ENCODE measurements around the gene TMEM253.

Gene TMEM253

DNA sequence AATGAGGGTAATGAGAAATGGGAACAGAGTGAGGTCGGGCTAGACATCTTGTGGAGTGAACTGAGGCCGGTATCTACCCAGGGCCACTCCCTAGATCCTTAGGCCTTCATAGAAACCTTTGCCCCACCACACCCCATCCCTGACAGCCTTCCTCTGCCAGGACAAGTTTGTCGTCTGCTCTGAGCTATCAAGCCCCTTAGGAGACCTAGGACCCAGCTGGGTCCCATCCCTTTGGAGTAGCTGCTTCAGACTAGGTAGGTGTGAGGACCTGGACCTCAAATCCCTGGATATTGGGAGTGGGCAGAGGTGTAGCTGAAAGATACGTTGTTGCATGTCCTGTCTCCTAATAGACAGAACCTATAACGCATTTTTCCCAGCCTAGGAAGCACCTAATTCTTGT, at the start of gene TMEM253:
Gene TMEM253, plus strand, starts transcription at position 136 of the 400 bp plus-strand sequence. CDS start 278 bp downstream, outside the sequence.
- DNase-seq (ENCODE audit: low spot score), result no peak

DNA sequence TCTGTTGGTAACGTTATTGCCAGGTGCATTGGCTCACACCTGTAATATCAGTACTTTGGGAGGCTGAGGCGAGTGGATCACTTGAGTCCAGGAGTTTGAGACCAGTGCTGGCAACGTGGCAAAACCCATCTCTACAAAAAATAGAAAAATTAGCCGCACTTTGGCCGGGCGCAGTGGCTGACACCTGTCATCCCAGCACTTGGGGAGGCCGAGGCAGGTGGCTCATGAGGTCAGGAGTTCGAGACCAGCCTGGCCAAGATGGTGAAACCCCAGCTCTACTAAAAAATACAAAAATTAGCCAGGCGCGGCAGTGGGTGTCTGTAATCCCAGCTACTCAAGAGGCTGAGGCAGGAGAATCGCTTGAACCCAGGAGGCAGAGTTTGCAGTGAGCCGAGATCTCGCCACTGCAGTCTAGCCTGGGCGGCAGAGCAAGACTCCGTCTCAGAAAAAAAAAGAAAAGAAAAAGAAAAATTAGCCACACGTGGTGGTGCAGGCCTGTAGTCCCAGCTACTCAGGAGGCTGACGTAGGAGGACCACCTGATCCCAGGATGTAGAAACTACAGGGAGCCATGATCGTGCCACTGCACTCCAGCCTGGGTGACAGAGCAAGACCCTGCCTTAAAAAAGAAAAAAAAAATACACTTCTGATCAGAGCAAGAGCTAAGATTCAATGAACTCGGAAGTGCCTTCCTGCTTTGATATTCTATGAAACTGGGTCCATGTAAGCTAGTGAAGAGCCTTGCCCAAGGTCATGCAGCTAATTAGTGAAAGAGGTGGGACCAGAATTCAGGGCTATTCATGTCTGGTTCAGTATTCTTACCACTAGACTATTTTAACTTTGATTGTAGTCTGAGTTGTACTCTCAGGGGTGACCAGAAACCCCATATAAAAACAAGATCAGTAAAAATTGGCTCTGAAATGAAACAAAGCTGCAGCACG, 47.4 kb upstream of the TMEM253 start:
- DNase-seq (ENCODE audit: low spot score), result no peak

DNA sequence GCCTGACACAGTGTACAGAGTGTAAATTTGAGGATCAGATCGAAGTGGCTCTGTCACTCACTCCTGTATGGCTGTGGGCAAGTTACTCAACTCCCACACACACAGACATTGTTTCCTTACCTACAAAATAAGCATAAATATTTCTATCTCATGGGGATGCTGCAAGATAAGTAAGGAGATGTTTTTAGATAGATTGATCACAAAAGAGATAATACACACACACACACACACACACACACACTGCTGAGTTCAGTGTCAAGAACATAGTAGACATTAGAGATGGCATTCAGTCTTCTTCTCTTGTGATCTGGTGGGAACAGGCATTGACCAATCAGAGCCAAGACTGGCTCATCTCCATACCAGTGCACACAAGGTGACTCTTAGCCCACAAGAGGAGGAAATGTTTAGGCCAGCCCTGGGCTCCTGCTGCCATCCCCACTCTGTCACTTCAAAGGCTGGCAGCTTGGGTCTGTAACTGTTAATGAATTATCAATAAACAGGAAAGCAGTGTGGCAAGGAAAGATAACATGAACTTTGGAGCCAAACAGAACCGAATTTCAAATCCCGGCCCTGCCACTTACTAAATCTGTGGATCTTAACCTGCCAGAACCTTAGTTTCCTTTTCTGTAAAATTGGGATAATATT, 46.6 kb upstream of the TMEM253 start:
- no peak for DNase-seq (ENCODE audit: low spot score)

DNA sequence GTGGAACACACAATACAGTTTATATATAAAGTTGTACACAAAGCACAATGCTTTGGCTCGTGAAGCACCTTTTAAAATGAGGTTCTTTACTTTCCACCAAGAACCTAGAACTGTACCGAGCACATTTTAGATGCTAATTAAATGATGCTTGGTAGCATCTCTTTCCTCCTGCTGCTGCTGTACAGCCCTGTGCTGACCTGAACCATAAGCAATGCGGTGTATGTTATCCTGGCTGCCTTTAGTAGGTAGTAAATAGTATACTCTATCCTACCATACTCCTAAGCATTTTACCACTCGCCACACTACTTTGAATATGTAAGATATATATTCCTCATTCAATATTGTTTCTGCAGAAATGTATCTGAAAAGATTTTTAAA, 46.1 kb upstream of the TMEM253 start:
- no peak for DNase-seq (ENCODE audit: low spot score)

DNA sequence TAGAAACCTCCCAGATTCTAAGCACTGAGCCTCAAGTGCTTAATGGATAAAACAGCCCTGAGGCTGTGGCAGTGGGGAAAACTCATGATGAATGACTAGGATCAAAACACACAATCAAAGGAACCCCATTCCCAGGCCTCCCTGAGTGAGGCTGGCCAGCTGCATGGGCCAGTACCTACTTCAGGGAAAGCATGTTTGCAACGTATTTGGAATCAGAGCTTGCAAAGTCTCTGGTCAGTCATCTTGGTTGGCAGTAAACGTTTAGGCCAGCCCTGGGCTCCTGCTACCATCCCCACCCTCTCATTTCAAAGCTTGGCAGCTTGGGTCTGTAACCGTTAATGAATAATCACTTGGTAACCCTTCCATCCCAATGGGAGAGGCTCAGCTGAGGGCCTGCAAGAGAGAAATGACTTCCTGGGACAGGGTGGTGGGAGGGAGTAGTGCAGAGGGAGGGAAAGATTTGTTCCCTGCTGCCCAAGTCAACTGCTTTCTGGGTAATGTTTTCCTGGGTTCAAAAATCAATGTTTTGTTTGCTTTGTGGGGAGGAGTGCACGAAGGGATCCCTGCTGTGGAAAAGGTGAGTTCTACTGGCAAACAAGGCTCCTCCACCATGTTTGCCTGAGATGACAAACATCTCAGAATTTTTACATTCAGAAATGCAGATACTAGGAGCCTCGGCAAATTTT, 45.3 kb upstream of the TMEM253 start:
- DNase-seq (ENCODE audit: low spot score), result no peak

DNA sequence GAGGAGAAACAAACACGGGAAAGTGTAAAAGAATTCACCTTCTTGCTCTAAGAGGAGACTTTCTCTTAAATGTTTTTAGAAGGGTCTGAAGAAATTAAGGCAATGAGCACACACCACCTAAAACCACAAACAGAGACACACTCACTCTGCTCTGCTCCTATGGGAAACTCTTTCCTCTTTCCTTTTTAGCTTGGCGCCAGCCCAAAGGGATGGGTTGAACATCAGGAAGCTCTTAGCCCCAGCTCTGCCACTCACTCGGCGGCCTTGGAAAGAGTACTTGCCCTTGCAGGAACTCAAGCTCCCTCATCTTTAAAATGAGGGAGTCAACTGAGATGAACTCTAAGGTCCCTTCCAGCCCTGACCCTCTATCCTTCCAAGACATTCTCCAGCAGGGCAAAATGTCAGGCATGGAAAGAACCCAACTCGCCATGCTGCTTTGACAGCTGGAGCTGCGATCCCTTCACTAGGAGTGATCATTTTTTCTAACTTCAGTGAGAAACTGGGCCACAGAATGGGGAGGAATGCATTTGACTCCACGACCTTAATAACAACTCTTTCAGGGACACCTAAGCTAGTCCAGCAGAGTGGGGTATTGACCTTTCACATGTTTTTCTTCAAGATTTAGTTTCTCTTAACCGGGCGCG, 44.2 kb upstream of the TMEM253 start:
- no peak for DNase-seq (ENCODE audit: low spot score)

DNA sequence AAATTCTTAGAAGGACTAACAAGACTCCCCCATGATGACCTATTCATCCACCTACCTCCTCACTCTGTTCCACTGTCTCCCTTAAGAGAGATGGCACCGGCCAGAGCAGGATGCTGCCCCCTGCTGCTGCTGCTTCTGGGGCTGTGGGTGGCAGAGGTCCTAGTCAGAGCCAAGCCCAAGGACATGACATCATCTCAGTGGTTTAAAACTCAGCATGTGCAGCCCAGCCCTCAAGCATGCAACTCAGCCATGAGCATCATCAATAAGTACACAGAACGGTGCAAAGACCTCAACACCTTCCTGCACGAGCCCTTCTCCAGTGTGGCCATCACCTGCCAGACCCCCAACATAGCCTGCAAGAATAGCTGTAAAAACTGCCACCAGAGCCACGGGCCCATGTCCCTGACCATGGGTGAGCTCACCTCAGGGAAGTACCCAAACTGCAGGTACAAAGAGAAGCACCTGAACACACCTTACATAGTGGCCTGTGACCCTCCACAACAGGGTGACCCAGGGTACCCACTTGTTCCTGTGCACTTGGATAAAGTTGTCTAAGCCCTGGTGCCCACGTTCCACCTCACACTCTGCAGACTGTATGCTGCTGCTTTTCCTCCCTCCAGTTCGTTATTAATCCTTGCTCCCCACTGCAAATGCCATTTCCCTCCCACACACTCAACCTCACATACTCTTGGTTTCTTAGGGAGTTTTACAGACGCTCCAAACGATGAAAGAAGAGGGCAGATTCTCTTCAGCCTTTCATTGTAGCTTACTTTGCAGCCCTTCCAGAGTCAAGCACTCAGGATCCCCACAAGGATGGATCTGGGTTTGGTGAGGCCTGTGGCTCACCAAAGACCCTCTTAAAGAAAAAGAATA, 42.8 kb upstream of the TMEM253 start, which contains the start of gene RNASE8:
Gene RNASE8, plus strand, starts transcription at position 20 of the 873 bp plus-strand sequence. Its CDS starts 71 bp downstream, at position 91.
- no peak for DNase-seq (ENCODE audit: low spot score)

DNA sequence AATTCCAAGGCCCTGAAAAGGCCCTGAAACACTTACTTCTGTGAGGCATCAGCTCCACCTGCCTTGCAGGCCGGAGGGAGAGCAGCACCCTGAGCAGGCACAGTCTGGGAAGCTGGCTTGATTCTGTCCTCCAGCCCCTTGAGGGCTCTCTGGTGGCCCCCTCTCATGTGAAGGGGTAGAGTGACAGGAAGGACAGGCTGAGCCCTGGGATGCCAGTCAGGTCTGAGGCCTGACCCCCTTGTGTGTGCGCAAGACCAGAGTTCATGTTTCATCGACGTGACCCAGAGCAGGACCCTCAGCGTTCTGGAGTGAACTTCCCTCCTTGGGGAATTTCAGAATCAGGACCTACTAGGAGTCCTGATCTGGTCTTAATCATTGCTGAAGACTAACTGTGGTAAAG, 42.0 kb upstream of the TMEM253 start:
- no peak for DNase-seq (ENCODE audit: low spot score)

DNA sequence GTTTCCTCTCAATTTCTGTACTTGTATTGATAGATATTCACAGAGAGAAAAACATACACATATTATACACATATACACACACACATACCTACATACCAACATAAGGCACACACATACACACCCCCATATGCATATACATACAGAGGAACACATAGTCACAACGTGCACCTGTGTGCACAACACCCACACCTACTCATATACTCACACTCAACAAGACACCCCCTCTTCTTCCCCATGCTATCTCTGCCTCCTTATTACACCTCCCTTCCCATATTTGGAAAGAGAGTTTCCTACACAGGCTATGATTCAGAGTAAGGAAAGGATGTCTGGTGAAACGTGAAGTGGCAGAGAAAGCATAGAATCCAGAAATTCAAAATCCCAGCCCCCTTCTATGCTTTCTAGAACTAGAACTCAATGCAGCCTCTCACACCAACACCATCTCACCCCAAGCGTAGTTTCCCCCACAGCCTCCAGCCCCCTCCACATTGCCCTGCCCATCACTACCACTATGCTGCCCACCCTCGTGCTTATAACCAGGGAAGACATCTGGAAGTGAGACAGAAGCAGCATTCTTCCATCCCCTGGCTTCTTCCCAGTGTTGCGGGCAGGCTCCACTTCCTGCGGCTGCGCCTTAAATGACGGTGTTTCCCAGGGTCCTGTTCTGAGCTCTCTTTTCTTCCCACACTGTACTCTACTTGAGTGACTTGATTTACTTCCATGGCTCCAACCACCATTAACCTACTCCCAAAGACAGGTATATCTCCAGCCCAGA, 40.8 kb upstream of the TMEM253 start:
- DNase-seq (ENCODE audit: low spot score), result no peak

DNA sequence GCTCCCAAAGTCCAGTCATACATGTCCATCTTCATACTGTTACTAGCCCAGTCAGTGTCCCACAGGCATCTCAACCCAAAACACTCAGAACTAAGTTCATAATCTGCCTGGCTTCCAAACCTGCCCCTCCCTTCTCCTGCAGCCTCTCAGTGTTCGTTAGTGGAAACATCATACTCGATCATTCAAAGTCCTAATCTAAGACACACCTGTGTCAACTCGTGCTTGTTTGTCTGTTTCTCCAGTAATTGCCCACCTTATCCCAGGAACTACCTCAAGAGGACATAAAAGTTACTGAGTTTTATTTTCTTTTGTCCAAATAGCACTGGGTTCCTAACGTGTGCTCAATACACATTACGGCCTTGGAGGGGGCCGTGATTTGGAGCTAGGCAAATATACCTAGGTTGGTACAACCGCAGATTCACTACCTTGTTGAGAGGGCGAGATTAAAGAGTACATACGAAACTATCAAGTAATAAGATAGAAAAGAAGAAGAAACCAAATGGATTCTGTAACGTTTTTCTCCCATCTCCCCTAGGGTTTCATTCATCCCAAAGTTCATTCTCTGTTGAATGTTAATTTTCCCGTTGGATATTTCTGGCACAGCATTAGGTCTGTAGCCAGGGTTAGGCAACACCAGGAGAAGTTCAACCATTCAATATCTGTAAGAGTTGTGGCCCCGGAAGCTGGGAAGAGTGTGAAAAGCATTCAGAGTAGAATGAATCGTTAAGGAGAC, 40.1 kb upstream of the TMEM253 start:
- DNase-seq (ENCODE audit: low spot score), result no peak

DNA sequence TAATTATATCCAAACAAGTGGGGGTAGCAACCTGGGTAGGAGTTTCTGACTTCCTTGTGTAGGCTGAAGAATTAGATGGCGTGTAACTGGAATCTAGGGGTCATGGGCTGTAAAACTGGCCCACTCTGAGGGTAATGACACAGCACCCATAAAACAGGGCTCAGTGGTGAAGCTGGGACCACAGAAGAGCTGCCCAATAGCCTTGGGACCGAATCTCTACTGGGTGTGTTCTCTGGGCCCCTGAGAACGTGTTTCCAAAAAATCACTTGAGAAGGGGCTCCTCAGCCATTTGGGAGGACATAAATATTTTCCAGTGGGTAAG, 39.6 kb upstream of the TMEM253 start:
- no peak for DNase-seq (ENCODE audit: low spot score)

DNA sequence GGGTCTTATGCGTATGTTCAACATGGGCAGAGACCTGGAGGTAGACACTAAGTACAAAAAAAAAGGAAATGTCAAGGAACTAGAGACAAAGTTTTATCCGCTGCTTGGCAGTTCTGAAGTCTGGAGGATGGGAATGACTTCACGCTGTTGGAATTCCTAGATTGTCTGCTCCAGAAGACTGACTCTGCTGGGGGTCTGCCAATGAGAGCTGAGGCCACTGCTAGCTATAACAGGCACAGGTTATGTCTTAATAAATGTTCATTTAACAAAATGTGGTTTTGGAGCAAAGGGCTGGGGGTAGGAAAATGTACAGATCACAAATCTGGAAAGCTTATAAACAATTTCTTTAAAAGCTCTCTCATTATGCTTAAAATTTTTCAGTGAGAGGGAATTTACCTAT, 37.4 kb upstream of the TMEM253 start:
- no peak for DNase-seq (ENCODE audit: low spot score)

DNA sequence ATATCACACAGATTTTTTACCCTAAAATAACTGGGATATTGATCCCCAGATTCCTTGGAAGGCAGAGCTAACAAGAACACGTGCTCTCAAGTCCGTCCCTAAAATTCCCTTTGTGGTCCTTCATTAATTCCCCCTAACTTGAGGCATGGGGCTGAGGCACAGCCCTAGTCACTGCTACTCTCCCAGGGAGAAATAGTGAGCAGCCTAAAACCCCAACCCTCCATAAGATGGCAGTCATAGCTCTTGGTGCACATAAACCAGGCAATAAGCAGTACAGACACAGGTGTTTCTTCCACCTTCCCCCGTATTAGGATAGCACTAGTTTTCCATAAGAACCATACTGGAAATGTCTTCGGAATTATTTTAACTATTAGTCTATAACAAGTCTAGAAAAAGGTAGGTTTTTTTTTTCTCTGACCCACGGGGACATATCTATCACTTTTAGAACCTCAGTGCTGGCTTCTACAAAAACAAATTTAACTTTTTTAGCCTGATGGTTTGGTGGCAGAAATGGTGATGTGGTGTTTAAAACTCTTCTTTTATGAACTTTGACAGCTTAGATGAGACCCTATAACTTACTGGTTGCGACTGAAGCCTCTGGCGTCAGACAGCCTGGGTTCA, 33.9 kb upstream of the TMEM253 start:
- DNase-seq (ENCODE audit: low spot score), result peak; percentile 35

DNA sequence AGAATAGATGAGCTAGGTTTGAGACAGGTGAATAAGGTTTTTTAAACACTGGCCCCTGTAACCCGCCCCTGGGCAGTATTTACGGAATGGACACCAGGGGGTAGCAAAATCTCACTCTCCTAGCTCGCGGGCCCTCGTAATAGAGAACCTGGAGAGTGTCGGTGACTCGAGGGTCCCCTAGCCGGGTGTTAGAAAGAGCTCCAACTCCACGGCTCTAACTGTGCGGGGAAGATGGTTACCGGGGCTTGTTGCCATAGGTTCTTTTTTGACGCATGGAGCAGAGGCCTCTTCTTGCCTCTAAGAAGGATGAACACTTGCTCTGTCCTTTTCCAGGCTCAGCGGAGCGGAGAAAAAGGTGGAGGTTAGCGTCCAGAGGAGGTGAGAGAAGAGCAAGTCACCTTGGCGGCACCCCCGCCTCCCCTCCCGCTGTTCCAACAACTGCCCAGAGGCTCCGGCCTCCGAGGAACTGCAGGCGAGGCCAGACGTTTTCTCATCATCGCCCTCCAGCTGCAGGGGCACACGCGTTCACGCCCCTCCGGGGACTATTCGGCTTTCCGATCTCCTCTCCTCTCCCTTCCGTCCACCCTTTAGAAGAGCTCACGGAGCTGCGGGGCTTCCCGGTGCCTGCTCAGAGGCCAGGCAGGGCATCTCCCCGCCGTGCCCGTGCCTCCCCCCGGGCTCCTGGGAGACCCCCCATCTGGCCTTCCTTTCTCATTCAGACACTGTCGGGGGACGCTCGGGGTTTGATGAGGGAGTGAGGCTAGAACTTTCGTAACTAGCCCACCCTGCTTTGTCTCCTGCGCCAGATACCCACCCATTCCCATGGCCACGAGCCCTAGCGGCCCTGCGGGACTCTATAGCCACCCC, 32.1 kb upstream of the TMEM253 start:
- DNase-seq (ENCODE audit: low spot score), result peak; percentile 84

DNA sequence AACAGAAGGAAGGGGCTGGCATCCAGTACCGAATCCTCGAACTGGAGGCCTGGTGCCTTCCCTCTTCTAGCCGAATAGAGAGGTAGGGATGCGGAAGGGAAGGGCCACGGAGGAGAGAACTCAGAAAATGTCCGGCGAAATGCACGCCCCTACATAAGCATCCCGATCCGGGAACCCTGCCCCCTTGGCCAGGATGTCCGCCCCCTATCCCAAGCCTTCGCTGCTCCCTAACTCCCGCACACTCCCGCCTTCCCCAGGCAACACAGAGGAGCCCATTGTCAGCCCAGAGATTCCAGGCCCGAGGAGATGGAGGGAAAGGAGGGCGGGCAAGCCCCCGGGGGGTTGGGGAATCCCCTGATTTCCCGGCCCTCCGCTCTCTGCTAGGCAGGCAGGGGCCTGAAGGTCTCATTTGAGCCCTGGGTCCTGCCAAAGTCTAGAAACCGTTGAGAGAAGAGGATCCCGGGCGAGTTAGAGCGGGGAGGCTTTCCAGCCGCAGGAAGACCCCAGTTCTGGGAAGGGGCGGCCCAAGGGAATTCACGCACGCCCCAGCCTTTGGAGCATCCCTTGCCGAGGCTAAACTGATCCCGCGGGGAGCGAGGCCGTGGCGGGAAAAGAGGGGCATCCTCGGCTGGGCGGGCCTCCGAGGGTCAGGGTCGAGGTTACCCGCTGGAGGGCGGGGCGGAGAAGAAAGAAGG, 31.3 kb upstream of the TMEM253 start:
- DNase-seq (ENCODE audit: low spot score), result peak; percentile 53

DNA sequence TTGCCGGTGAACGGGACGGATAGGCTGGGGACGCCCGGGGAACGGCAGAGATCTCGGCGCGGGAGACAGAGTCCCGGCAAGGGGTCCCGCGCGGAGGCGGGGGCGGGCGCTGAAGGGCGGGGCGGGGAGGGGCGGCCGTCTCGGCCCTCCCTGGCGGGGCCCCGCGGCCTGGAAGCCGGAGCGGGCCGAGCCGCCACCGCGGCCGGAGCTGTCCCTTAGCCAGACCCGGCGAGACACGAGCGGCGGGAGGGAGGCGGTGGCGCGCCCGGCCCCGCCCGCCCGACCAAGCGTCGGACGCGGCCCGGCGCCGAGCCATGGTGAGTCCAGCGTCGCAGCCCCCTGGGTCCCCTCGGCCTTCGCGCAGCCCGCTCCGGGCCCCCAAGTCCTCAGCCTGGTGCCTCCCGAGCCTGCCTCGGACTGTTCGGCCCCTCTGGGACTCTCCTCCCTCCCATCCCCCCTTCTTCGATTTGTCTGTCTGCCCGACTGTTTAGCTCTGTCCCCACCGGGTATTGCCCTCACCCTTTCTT, 30.7 kb upstream of the TMEM253 start, which contains the start of gene ARHGEF40:
Gene ARHGEF40, plus strand, starts transcription at position 222 of the 527 bp plus-strand sequence. Its CDS starts 93 bp downstream, at position 315.
- peak; percentile 65 for DNase-seq (ENCODE audit: low spot score)

DNA sequence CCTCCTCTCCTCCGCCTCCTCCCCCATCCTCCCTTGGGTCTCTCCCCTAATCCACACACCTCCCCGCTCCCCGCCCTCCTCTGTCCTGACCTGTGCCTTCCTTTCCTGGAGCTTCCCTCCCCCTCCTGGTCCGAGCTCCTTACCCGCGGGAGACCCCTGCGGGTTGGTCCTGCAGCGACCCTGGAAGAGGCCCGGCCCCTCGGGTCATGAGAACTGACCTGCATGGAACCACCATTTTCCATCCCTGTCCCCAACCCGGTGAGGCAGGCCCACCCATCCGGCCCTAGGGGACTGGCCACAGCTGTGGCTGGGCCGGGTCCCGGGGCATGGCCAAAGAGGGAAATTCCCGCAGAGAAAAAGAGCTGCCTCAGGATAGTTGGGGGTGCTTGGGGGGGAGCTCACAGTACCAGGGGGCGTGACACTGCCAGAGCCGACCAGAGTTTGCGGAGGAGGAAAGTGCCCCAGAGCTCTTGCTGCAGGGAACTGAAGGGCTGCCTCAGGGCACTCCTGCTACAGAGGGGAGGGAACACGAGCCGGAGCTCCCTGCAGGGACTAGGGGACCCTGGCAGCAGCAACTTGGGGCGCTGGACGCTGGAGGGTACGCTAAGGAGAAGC, 30.1 kb upstream of the TMEM253 start:
- peak; percentile 61 for DNase-seq (ENCODE audit: low spot score)

Data from cerebellar cortex (tissue), 1 donor.